ENCODE results near the gene KRTAP2-3. TPM values are rescaled to one million over a fixed set of nuclear protein-coding genes. Genes with fewer than 3 reads are reported as not detected.

Gene KRTAP2-3
- total RNA-seq, 4 donors from 2014 or later, result not detected

GRCh38 chr17:41015454-41015853 lies 44.5 kb downstream of the KRTAP2-3 start:
- no peak for TF ChIP-seq CTCF (IDR thresholded peaks at IDR 0.05)
- ATAC-seq (ENCODE audit: low FRiP score) (no peak), DNase-seq (ENCODE audit: low spot score) (no peak)

- no peak for TF ChIP-seq CTCF (IDR thresholded peaks at IDR 0.05)
- ATAC-seq (ENCODE audit: low FRiP score) (no peak), DNase-seq (ENCODE audit: low spot score) (no peak)
Measured at GRCh38 chr17:41013606-41014005, 46.3 kb downstream of the KRTAP2-3 start.

GRCh38 chr17:41013181-41013580 lies 46.7 kb downstream of the KRTAP2-3 start:
- DNase-seq (ENCODE audit: low spot score) (no peak), ATAC-seq (ENCODE audit: low FRiP score) (no peak)
- no peak for TF ChIP-seq CTCF (IDR thresholded peaks at IDR 0.05)

- TF ChIP-seq CTCF (IDR thresholded peaks at IDR 0.05), result no peak
- ATAC-seq (ENCODE audit: low FRiP score), result no peak
- DNase-seq (ENCODE audit: low spot score), result no peak
Measured at GRCh38 chr17:41012326-41013120, 47.4 kb downstream of the KRTAP2-3 start.

- no peak for DNase-seq (ENCODE audit: low spot score)
- TF ChIP-seq CTCF (IDR thresholded peaks at IDR 0.05), result no peak
- ATAC-seq (ENCODE audit: low FRiP score), result no peak
Measured at GRCh38 chr17:41010441-41010840, 49.5 kb downstream of the KRTAP2-3 start.

GRCh38 chr17:41009936-41010335 lies 50.0 kb downstream of the KRTAP2-3 start:
- ATAC-seq (ENCODE audit: low FRiP score) (no peak), DNase-seq (ENCODE audit: low spot score) (no peak)
- no peak for TF ChIP-seq CTCF (IDR thresholded peaks at IDR 0.05)

GRCh38 chr17:41009301-41009760 lies 50.6 kb downstream of the KRTAP2-3 start:
- no peak for DNase-seq (ENCODE audit: low spot score)
- ATAC-seq (ENCODE audit: low FRiP score), result no peak
- no peak for TF ChIP-seq CTCF (IDR thresholded peaks at IDR 0.05)
